Loucy (cell line): ENCODE results near the gene ARHGAP32.

Experiments used
- H2AFZ ChIP-seq: fragments of 200-600 bp; sonication (generic); 2 replicates; pipeline ENCODE4 v1.6.0; 2016; ENCODE audit warnings: antibody characterized with exemption, mild to moderate bottlenecking, low read length, moderate library complexity
- H3F3A ChIP-seq: fragments of 200-600 bp; 2 replicates; pipeline ENCODE4 v1.6.0; 2016; ENCODE audit warnings: antibody characterized with exemption, low read depth, mild to moderate bottlenecking
- H3K27me3 ChIP-seq: fragments of 200-600 bp; sonication (generic); 2 replicates; pipeline ENCODE4 v1.6.1; 2014; ENCODE audit warnings: low read length, mild to moderate bottlenecking; ENCODE audit not compliant: insufficient read depth, poor library complexity, severe bottlenecking
- H3K36me3 ChIP-seq: fragments of 200-600 bp; sonication (generic); 2 replicates; pipeline ENCODE4 v1.6.1; 2016; ENCODE audit warnings: low read length; ENCODE audit not compliant: insufficient read depth
- H3K4me1 ChIP-seq: fragments of 200-600 bp; sonication (generic); 2 replicates; pipeline ENCODE4 v1.5.1; 2014; ENCODE audit warnings: low read length, mild to moderate bottlenecking; ENCODE audit not compliant: insufficient read depth, poor library complexity, severe bottlenecking
- H3K4me2 ChIP-seq: fragments of 200-600 bp; sonication (generic); 2 replicates; pipeline ENCODE4 v1.6.0; 2014; ENCODE audit warnings: antibody characterized with exemption, low read length, low read depth, mild to moderate bottlenecking; ENCODE audit not compliant: poor library complexity, severe bottlenecking
- H3K4me3 ChIP-seq: fragments of 200-600 bp; sonication (generic); 2 replicates; pipeline ENCODE4 v1.5.1; 2014; ENCODE audit warnings: low read length, mild to moderate bottlenecking, mixed read lengths; ENCODE audit not compliant: poor library complexity, severe bottlenecking
- H3K79me2 ChIP-seq: fragments of 200-600 bp; sonication (generic); 2 replicates; pipeline ENCODE4 v1.6.1; 2014; ENCODE audit warnings: low read length; ENCODE audit not compliant: insufficient read depth
- H3K9ac ChIP-seq: fragments of 200-600 bp; sonication (generic); 2 replicates; pipeline ENCODE4 v1.6.0; 2014; ENCODE audit warnings: mild to moderate bottlenecking, low read depth, low read length, moderate library complexity; ENCODE audit not compliant: poor library complexity, severe bottlenecking
- H3K9me2 ChIP-seq: fragments of 200-600 bp; sonication (generic); replicated peaks from 2 replicates; pipeline ENCODE4 v1.6.1; 2016; ENCODE audit warnings: low read depth, low read length, mixed read lengths
- H3K9me3 ChIP-seq: fragments of 200-600 bp; sonication (generic); 2 replicates; pipeline ENCODE4 v1.6.1; 2014; ENCODE audit warnings: mild to moderate bottlenecking, antibody characterized with exemption, low read length, low read depth; ENCODE audit not compliant: insufficient read depth
- H4K20me1 ChIP-seq: fragments of 200-600 bp; sonication (generic); 2 replicates; pipeline ENCODE4 v1.6.0; 2014; ENCODE audit warnings: antibody characterized with exemption, low read length, mild to moderate bottlenecking; ENCODE audit not compliant: insufficient read depth, poor library complexity, severe bottlenecking
- CTCF ChIP-seq: fragments of 200-600 bp; sonication (generic); conservative IDR thresholded peaks from 2 replicates; pipeline ENCODE4 v1.5.1; 2014; ENCODE audit warnings: mild to moderate bottlenecking, antibody characterized with exemption, low read length
- EZH2phosphoT487 ChIP-seq: fragments of 200-600 bp; IDR thresholded peaks from 2 replicates; pipeline ENCODE4 v1.6.1; 2018; ENCODE audit warnings: antibody characterized with exemption, mild to moderate bottlenecking, moderate library complexity, borderline replicate concordance

Gene ARHGAP32

DNA sequence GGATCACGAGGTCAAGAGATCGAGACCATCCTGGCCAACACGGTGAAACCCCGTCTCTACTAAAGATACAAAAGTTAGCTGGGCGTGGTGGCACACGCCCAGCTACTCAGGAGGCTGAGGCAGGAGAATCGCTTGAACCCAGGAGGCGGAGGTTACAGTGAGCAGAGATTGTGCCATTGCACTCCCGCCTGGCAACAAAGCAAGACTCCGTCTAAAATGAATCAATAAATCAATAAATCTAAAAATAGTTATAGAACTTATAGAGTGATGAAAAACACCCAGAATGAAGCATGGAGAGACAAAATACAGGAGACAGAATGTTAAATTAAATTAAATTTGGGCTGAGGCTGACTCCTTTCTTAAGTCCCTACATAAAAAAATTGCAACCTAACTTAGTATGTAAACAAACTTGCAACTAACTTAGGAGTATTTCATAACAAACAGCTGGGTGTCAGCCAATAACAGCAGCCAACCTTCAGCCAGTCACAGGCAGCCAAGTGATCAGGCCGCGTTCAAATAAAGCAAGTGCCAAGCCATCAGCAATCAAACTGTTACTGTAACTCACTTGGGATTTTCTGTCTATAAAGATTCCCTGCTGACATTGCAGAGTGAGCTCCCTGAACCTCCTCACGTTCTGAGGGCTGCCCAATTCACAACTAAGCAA, 242.2 kb downstream of the ARHGAP32 start:
- no peaks in the 10 kb centered on the region for H3F3A ChIP-seq
- H3K4me1 ChIP-seq = no peaks in the 10 kb centered on the region
- no peaks in the 10 kb centered on the region for H3K27me3 ChIP-seq
- TF ChIP-seq CTCF = no peak
- no peak for TF ChIP-seq EZH2phosphoT487
- H3K9ac ChIP-seq = no peak overlapping the region
- no peaks in the 10 kb centered on the region for H4K20me1 ChIP-seq
- no peaks in the 10 kb centered on the region for H3K9me3 ChIP-seq
- no peaks in the 10 kb centered on the region for H3K79me2 ChIP-seq
- H2AFZ ChIP-seq = no peak overlapping the region
- no peak overlapping the region for H3K4me2 ChIP-seq
- H3K9me2 ChIP-seq = no peaks in the 10 kb centered on the region
- H3K4me3 ChIP-seq = no peak overlapping the region
- no peaks in the 10 kb centered on the region for H3K36me3 ChIP-seq

DNA sequence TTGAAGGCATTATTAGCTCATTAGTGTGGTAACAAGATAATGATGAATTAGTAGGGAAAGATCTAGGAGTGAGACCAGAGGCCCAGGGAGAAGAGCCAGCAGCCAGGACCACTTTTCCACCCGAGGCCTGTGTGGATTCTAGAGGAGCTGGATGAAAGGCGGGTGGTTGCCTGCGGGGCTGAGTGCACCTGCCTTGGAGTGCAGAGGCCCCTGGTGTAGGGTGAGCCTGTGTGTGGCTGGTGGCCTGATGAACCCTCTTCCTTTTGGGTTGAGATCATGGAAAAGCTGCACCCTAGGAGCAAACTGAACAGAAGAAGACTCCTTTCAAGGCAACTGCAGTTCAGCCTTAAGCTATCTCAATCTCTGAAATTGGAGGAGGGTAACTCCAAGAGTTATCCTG, 243.5 kb downstream of the ARHGAP32 start:
- H3K4me2 ChIP-seq = no peak overlapping the region
- peak; percentile 57 for TF ChIP-seq CTCF
- TF ChIP-seq EZH2phosphoT487 = no peak
- no peaks in the 10 kb centered on the region for H3K4me1 ChIP-seq
- H3F3A ChIP-seq = no peaks in the 10 kb centered on the region
- no peak overlapping the region for H3K4me3 ChIP-seq
- H3K36me3 ChIP-seq = no peaks in the 10 kb centered on the region
- no peaks in the 10 kb centered on the region for H4K20me1 ChIP-seq
- H3K9ac ChIP-seq = no peak overlapping the region
- no peaks in the 10 kb centered on the region for H3K9me2 ChIP-seq
- H3K79me2 ChIP-seq = no peaks in the 10 kb centered on the region
- H2AFZ ChIP-seq = no peak overlapping the region
- H3K27me3 ChIP-seq = no peaks in the 10 kb centered on the region
- H3K9me3 ChIP-seq = no peaks in the 10 kb centered on the region

DNA sequence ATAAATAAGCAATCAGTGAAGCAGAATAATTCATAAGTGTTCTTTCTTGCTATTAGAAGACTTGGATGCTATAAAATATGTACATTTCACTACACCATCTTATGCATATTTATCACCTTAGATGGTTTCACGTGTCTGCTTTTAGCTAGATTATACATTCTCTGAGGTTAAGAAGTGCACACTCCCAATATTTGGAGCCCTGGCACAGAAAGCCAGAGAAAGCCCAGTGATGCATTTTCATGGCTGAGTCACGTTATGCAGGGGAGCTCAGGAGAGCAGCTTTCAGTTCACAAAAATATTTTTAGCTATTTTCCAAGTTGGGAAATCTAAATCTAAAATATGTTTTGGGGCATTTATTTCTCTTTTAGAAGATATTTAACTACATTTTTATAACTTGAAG, 244.4 kb downstream of the ARHGAP32 start:
- Histone ChIP-seq H3K4me1 (no peaks in the 10 kb centered on the region), H4K20me1 (no peaks in the 10 kb centered on the region)

More for the DNA sequence above, 244.4 kb downstream of the ARHGAP32 start:
- Histone ChIP-seq H2AFZ (no peak overlapping the region), H3K36me3 (no peaks in the 10 kb centered on the region), H3K9ac (no peak overlapping the region), H3K9me3 (no peaks in the 10 kb centered on the region), H3K27me3 (no peaks in the 10 kb centered on the region), H3K4me3 (no peak overlapping the region), H3K9me2 (no peaks in the 10 kb centered on the region), H3F3A (no peaks in the 10 kb centered on the region), H3K4me2 (no peak overlapping the region), H3K79me2 (no peaks in the 10 kb centered on the region)
- TF ChIP-seq CTCF = no peak
- no peak for TF ChIP-seq EZH2phosphoT487
